Peyer's patch (tissue), 4 donors: ENCODE data around the gene COL27A1.

ENCODE experiments used
- CTCF ChIP-seq, 6 experiments: fragments of 450-650 bp in 4 of 6; fragments of 200-600 bp in 2 of 6; sonication (generic) in 1 of 6; IDR thresholded peaks; one replicate each; pipeline ENCODE4 v1.5.1; 2017 to 2019; ENCODE audit warnings: antibody characterized with exemption in 6 of 6, mild to moderate bottlenecking in 3 of 6, moderate library complexity in 1 of 6
- POLR2A ChIP-seq, 2 donors: fragments of 450-650 bp; IDR thresholded peaks; one replicate each; pipeline ENCODE4 v1.5.1; 2017; ENCODE audit warnings: antibody characterized with exemption in 2 of 2, mild to moderate bottlenecking in 2 of 2, moderate library complexity in 2 of 2

DNA sequence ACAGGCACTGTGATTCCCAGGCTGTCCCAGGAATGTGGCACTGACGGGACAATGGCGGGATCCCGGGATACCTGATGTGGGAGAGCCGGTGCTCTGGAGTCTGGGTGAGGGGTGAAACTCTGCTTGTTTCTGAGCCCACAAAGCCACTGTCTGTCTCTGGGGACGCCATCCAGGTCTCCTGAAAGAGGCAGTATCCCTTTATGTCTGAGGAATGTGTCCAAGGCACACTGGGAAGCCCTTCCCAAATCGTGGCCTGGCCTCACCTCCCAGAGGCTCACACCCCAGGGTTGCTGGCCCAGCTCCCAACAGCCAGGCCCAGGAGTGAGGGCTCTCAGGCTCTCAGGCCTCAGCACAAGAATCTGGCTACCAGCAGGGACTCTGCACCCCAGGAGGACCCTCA lies 201.5 kb downstream of the COL27A1 start:
- TF ChIP-seq CTCF (IDR thresholded peaks at IDR 0.05) (no peak), POLR2A (IDR thresholded peaks at IDR 0.05) (no peak)
